Progenitor cell of endocrine pancreas (in vitro differentiated cells): Measurements from ENCODE around the gene PDE5A. TPM values are rescaled to one million over a fixed set of nuclear protein-coding genes. Genes with fewer than 3 reads are reported as not detected.
"Not testable (repeated sequence)": the region's sequence is repeated elsewhere in the genome, so short reads cannot be mapped to it uniquely, and the experiment has no call there.

Experiments used
- DNase-seq: peaks from one replicate; pipeline ENCODE4 v3.0.0; 2021; ENCODE audit warnings: low spot score; ENCODE audit not compliant: unreplicated experiment
- H3K27ac Mint-ChIP-seq: 2 replicates; pipeline ENCODE4 v1.8.0; 2021; ENCODE audit warnings: mild to moderate bottlenecking, moderate library complexity, mixed read lengths
- H3K27me3 Mint-ChIP-seq: 2 replicates; pipeline ENCODE4 v1.8.0; 2021; ENCODE audit warnings: mixed read lengths
- H3K36me3 Mint-ChIP-seq: 2 replicates; pipeline ENCODE4 v1.8.0; 2022; ENCODE audit warnings: mixed read lengths; ENCODE audit not compliant: insufficient read depth
- H3K4me1 Mint-ChIP-seq: 2 replicates; pipeline ENCODE4 v1.8.0; 2021; ENCODE audit warnings: low read depth, mixed read lengths
- H3K4me3 Mint-ChIP-seq: 2 replicates; pipeline ENCODE4 v1.8.0; 2021; ENCODE audit warnings: low read depth, mild to moderate bottlenecking, moderate library complexity, mixed read lengths
- H3K9me3 Mint-ChIP-seq: 2 replicates; pipeline ENCODE4 v1.8.0; 2021; ENCODE audit warnings: low read depth, mixed read lengths
- total RNA-seq: library from RNA; stranded (reverse); gene quantifications from 2 replicates; pipeline ENCODE4 v1.2.1, GENCODE V29; 2021
- TF ChIP-seq, protein P1 (sequence below): fragments of 200-600 bp; sonication (generic); IDR thresholded peaks from one replicate; pipeline ENCODE4 v1.5.0; 2021; ENCODE audit warnings: antibody characterized with exemption, mild to moderate bottlenecking; ENCODE audit not compliant: unreplicated experiment

PDE5A gene
- total RNA-seq, 1 donor from 2014 or later, result 44.6 TPM

DNA sequence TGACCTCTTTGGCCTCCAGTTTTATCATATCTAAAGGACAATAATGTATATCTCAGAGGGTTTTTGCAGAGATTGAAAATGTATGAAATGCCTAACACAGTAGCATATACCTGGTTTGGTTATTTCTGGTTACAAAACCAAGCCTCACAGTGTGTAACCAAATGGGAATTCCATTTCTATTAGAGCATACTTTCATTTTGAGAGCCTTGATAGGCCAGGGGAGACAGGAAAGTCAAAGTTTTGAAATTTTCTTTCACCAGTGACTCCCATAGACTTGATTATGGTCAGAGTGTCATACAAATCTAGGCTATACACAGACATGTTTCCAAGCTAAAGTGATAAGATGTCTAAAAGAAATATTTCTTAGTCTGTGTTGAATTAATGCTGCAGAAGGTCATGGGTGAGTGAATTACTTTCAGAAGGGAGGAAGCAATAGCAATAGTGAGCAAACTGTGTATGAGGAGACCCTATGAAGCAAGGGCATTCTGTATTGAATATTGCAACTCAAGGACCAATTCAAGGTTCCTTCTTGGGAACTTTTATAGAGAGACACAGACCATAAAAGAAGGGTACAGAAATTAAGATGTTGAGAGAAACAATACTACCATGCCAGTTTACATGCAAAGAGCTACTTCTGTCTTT is 151.1 kb downstream of the PDE5A start:
- Mint-ChIP-seq H3K4me1 (peaks cover 5% of the 10 kb centered on the region), H3K36me3 (peaks cover 23% of the 10 kb centered on the region), H3K27me3 (no peaks in the 10 kb centered on the region), H3K9me3 (peaks cover 10% of the 10 kb centered on the region), H3K27ac (no peak overlapping the region), H3K4me3 (no peak overlapping the region)
- DNase-seq, result no peak
- TF ChIP-seq, protein P1, sequence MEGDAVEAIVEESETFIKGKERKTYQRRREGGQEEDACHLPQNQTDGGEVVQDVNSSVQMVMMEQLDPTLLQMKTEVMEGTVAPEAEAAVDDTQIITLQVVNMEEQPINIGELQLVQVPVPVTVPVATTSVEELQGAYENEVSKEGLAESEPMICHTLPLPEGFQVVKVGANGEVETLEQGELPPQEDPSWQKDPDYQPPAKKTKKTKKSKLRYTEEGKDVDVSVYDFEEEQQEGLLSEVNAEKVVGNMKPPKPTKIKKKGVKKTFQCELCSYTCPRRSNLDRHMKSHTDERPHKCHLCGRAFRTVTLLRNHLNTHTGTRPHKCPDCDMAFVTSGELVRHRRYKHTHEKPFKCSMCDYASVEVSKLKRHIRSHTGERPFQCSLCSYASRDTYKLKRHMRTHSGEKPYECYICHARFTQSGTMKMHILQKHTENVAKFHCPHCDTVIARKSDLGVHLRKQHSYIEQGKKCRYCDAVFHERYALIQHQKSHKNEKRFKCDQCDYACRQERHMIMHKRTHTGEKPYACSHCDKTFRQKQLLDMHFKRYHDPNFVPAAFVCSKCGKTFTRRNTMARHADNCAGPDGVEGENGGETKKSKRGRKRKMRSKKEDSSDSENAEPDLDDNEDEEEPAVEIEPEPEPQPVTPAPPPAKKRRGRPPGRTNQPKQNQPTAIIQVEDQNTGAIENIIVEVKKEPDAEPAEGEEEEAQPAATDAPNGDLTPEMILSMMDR, result no peak

DNA sequence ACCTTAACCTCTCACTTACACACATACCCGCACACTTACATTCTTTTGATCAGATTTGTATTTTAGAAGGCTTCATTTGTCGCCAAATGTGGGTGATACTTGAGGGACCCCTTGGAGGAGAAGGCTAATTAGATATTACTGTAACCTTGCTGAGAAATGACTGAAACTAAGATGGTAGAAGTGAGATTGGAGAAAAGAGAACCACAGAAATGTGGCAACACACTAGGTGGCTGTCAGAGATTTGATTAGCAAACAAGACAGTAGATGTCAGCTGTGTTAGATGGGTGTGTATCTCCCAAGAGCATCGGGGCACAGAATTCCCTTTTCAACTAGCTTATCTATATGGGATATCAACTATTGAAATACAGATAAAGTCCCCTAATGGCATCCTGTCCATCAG is 157.3 kb downstream of the PDE5A start:
- TF ChIP-seq, protein P1, result no peak
- no peaks in the 10 kb centered on the region for H3K9me3 Mint-ChIP-seq
- no peaks in the 10 kb centered on the region for H3K27me3 Mint-ChIP-seq
- H3K36me3 Mint-ChIP-seq, result no peaks in the 10 kb centered on the region
- DNase-seq, result no peak
- no peak overlapping the region for H3K27ac Mint-ChIP-seq
- no peaks in the 10 kb centered on the region for H3K4me1 Mint-ChIP-seq
- no peak overlapping the region for H3K4me3 Mint-ChIP-seq

DNA sequence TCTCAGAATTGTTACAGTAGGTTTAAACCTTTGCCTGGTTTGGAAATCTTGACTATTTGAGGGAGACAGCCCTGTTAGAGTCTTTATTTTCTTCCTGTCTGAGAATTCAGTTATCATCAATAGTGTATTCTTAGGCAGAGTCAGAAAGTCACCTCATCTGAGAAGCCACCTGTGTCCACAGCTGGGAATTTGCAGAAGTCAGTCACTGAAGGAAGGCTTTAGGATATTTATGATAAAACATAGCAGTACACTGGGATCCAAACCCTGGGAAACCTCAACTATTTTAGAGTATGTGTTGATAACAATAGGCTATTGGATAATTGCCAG is 157.9 kb downstream of the PDE5A start:
- not testable (repeated sequence) for H3K4me3 Mint-ChIP-seq, H3K27me3 Mint-ChIP-seq, H3K27ac Mint-ChIP-seq, H3K36me3 Mint-ChIP-seq, DNase-seq, H3K9me3 Mint-ChIP-seq, H3K4me1 Mint-ChIP-seq

DNA sequence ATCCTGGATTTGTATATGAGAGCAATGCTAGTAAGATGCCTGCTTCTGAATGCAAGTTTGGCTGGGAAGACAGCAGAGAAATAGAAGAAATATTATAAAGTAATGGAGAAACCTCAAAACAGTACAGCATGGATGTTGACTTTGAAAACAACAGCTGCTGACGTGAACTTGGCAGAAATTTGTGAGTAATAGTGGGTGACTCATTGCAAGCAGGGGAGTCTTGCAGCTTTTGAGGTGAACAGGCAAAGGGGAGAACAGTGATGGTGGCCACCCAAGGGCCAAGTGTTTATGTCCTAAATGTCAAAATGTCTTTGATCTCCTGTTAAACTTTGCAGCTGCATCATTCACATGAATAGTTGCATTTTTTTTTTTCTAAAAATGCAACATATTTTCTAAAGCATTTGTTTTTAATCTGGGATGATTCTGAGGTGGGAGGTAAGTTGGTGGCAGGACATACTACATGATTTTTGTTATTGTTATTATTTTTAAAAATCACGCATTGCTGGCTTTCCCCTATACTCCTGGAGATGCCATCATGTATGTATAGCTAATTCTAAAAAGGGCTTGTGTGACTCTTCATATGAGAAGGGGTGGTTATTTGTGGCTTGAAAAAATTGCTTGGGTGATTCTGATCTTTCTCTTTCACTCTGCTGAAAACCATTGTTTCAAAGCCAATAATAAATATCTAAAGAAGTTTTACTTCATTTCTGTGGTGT is 158.4 kb downstream of the PDE5A start:
- H3K27ac Mint-ChIP-seq, DNase-seq, H3K4me3 Mint-ChIP-seq, H3K27me3 Mint-ChIP-seq, H3K4me1 Mint-ChIP-seq, H3K9me3 Mint-ChIP-seq, H3K36me3 Mint-ChIP-seq: not testable (repeated sequence)

DNA sequence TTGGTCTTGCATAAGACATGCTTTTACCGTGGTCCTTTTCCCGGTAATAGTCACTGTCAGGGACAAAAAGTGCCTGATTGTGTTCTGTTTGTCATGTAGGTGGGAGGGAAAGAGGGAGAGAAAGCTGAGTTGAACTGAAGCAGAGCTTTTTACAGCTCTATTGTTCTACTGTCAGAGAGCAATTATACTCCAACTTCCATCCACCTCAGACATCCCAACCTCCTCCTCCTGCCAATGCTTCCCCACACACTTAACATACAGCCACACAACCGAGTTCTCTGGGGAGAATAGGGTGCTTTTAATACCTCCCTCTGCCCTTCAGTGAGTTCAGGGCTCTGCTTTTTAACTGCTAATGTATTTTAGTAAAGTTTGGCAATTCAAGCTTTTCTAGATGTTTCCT is 159.6 kb downstream of the PDE5A start:
- H3K27me3 Mint-ChIP-seq, H3K4me3 Mint-ChIP-seq, H3K9me3 Mint-ChIP-seq, H3K27ac Mint-ChIP-seq, DNase-seq, H3K36me3 Mint-ChIP-seq, H3K4me1 Mint-ChIP-seq: not testable (repeated sequence)

DNA sequence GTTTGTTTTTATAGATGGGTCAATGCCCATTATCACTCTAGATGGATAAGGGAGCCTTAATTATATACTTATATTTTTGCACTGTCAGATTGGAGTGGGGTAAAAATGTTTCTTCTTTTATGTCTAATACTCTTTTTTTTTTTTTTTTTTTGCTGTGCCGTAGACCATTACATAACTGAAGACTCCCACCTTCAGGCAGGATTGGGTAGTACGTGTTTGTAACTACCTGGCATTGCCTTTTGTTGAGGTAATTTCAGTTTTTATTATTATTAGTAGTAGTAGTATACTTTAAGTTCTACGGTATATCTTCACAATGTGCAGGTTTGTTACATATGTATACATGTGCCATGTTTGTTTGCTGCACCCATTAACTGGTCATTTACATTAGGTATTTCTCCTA is 165.9 kb downstream of the PDE5A start:
- not testable (repeated sequence) for DNase-seq, H3K9me3 Mint-ChIP-seq, H3K36me3 Mint-ChIP-seq, H3K4me1 Mint-ChIP-seq, H3K27ac Mint-ChIP-seq, H3K27me3 Mint-ChIP-seq, H3K4me3 Mint-ChIP-seq

DNA sequence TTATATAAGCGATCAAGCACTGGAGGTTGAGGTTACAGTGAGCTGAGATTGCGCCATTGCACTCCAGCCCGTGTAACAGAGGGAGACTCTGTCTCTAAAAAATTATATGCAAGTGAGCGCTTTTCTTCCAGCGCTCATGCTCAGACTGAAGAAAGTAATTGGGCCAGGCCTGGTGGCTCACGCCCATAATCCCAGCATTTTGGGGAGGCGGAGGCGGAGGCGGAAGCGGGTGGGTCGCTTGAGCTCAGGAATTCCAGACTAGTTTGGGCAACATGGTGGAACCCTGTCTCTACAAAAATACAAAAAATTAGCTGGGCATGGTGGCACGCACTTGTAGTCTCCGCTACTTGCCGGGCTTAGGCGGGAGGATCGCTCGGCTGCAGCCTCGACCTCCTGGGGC is 172.9 kb downstream of the PDE5A start:
- not testable (repeated sequence) for H3K36me3 Mint-ChIP-seq, H3K9me3 Mint-ChIP-seq, H3K27me3 Mint-ChIP-seq, DNase-seq, H3K4me1 Mint-ChIP-seq
- Mint-ChIP-seq H3K4me3 (peak overlapping the region; percentile 91), H3K27ac (peak overlapping the region; percentile 33)

DNA sequence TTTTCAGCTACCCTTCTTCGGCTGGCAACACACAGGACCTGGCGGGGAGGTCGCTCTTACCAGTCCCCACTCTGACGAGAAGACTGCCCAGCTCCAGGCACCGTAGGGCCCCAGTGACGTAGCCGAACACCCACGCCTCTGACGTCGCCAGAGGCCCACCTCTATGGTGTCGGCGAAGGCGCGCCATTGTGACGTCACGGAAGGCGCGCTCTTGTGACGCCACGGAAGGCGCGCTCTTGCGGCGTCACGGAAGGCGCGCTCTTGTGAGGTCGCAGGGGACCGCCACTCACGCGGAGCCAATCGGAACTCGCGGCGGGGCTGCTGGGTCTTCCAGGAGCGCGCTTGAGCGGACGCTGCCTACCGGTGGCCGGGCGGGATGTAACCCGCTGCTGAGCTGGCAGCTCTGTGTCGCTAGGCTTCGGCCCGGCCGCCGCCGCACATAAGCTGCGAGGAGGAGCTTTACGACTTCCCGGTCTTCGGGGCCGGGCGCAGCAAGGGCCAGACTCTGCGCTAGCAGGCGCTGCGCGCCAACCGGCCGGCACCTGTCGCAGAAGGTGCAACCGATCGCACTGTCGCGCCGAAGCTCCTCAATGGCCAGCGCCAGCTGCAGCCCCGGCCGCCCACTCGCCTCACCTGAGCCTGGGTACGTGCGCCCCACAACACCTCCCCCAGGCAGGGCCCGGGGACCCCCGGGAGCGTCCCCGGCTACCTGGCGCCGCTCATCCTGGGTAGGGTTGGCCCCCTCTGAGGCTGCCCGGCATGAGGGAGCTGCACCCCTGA is 173.9 kb downstream of the PDE5A start:
- not testable (repeated sequence) for H3K9me3 Mint-ChIP-seq, H3K27me3 Mint-ChIP-seq, H3K4me1 Mint-ChIP-seq, H3K36me3 Mint-ChIP-seq
- H3K4me3 Mint-ChIP-seq, result peak overlapping the region; percentile 91
- peak overlapping the region; percentile 99 for H3K27ac Mint-ChIP-seq
- DNase-seq, result peak; percentile 86

DNA sequence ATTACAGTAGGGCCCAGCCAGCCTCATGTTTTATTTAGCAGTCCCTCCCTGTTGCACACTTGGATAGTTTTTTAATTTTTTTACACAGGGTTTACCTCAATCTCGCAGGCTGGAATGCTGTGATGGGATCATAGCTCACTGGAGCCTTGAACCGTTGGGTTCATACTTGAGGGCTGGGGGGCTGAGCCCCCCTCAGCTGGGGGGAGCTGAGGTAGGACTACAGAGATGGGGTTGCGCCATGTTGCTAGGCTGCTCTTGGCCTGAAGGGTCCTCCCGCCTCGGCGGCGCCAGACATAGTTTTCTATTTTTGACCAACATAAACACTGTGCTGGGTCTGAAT is 174.5 kb downstream of the PDE5A start:
- not testable (repeated sequence) for DNase-seq, H3K9me3 Mint-ChIP-seq, H3K27me3 Mint-ChIP-seq, H3K36me3 Mint-ChIP-seq, H3K4me1 Mint-ChIP-seq
- Mint-ChIP-seq H3K27ac (peak overlapping the region; percentile 99), H3K4me3 (peak overlapping the region; percentile 91)

DNA sequence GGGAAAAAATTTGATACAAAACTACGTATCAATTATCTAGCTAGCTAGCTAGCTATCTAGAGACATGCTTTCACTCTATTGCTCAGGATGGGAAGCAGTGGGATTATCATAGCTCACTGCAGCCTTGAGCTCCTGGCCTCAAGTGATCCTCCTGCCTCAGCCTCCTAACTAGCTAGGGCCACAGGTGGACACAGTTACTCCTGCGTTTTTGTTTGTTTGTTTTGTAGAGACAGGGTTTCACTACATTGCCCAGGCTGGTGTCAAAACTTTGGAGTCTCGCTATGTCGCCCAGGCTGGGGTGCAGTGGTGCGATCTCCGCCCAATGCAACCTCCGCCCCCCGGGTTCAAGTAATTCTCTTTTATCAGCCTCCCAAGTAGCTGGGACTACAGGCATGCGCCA is 175.3 kb downstream of the PDE5A start:
- not testable (repeated sequence) for H3K4me3 Mint-ChIP-seq, H3K4me1 Mint-ChIP-seq, H3K36me3 Mint-ChIP-seq, H3K27me3 Mint-ChIP-seq, H3K9me3 Mint-ChIP-seq, H3K27ac Mint-ChIP-seq, DNase-seq

DNA sequence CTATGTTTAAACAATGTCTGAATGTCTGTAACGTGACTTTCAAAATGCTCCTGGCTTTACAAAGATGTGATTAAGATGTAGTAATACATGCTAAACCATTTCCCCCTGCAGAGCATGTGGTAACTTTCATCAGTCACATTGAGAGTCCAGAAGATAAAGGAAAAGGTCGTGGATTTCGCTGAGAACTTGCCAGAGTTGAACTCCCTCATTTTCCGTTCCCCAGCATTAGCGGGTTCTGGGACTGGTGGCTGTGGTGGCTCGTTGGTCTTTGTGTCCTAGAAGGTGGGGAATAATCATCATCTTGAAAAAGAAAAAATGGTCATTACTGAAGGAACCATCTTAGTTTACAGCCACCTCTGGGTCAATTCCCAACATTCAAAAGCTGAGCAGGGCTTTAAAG is 178.8 kb downstream of the PDE5A start:
- not testable (repeated sequence) for H3K27me3 Mint-ChIP-seq, H3K36me3 Mint-ChIP-seq, H3K27ac Mint-ChIP-seq, DNase-seq, H3K9me3 Mint-ChIP-seq, H3K4me1 Mint-ChIP-seq, H3K4me3 Mint-ChIP-seq
